Tibial nerve (tissue), 3 donors: Measurements from ENCODE around the gene SNAP47.

Experiments used
- POLR2A ChIP-seq, 2 donors: fragments of 450-650 bp; IDR thresholded peaks; one replicate each; pipeline ENCODE4 v1.6.1; 2017; ENCODE audit warnings: antibody characterized with exemption in 2 of 2, mild to moderate bottlenecking in 2 of 2, moderate library complexity in 2 of 2
- TF ChIP-seq, protein P1 (sequence below), 5 experiments: fragments of 200-600 bp in 3 of 5; fragments of 450-650 bp in 2 of 5; sonication (generic) in 3 of 5; IDR thresholded peaks; one replicate each; pipeline ENCODE4 v1.5.1; 2016 to 2019; ENCODE audit warnings: antibody characterized with exemption in 5 of 5, mild to moderate bottlenecking in 3 of 5, moderate library complexity in 2 of 5

DNA sequence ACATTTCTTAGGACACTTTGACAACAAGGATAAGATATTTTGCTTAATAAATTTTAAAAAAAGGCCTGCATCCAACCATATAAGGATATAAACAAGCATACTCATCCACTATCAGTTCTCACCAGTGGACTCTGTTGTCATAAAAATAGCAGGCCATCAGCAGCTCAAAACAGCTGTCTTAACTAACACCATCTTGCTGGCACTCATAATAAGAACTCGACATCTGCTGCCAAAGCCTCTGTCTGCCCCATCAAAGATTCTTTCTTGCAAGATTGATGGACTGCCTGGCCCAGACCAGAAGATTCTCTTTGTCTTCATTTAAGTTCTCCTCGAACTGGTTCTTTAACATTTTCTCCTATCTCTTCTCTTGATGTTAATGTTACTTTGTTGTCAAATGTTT lies 10.2 kb upstream of the SNAP47 start:
- TF ChIP-seq, protein P1, sequence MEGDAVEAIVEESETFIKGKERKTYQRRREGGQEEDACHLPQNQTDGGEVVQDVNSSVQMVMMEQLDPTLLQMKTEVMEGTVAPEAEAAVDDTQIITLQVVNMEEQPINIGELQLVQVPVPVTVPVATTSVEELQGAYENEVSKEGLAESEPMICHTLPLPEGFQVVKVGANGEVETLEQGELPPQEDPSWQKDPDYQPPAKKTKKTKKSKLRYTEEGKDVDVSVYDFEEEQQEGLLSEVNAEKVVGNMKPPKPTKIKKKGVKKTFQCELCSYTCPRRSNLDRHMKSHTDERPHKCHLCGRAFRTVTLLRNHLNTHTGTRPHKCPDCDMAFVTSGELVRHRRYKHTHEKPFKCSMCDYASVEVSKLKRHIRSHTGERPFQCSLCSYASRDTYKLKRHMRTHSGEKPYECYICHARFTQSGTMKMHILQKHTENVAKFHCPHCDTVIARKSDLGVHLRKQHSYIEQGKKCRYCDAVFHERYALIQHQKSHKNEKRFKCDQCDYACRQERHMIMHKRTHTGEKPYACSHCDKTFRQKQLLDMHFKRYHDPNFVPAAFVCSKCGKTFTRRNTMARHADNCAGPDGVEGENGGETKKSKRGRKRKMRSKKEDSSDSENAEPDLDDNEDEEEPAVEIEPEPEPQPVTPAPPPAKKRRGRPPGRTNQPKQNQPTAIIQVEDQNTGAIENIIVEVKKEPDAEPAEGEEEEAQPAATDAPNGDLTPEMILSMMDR (IDR thresholded peaks at IDR 0.05), result no peak
- TF ChIP-seq POLR2A (IDR thresholded peaks at IDR 0.05), result no peak
